Thyroid gland (tissue), 4 donors: ENCODE results near the gene PTPN14.

Experiments used
- CTCF ChIP-seq, 6 experiments: fragments of 200-600 bp in 3 of 6; fragments of 450-650 bp in 3 of 6; sonication (generic) in 3 of 6; IDR thresholded peaks; one replicate each; pipeline ENCODE4 v1.5.1; 2016 to 2019; ENCODE audit warnings: antibody characterized with exemption in 6 of 6, mild to moderate bottlenecking in 2 of 6, inconsistent platforms in 1 of 6, moderate library complexity in 1 of 6
- POLR2A ChIP-seq, 2 donors: fragments of 450-650 bp; IDR thresholded peaks; one replicate each; pipeline ENCODE4 v1.6.1; 2017; ENCODE audit warnings: antibody characterized with exemption in 2 of 2, mild to moderate bottlenecking in 2 of 2, moderate library complexity in 1 of 2

GRCh38 chr1:214549604-214550003 is 1.8 kb downstream of the PTPN14 start:
- TF ChIP-seq CTCF (IDR thresholded peaks at IDR 0.05) (no peak), POLR2A (IDR thresholded peaks at IDR 0.05) (no peak)
